Ramos (cell line): ENCODE results near the gene C2CD2.

Source experiments
- in situ Hi-C: fragments of 300-500 bp; cut with MboI; formaldehyde crosslinking; loops from one replicate; pipeline ENCODE4 v1.14.3; 2022; ENCODE audit warnings: low sequenced_read_pairs; ENCODE audit not compliant: unreplicated experiment

The C2CD2 gene

GRCh38 chr21:41975391-41976272 is 21.8 kb upstream of the C2CD2 start:
- in situ Hi-C loops = no loop called here

DNA sequence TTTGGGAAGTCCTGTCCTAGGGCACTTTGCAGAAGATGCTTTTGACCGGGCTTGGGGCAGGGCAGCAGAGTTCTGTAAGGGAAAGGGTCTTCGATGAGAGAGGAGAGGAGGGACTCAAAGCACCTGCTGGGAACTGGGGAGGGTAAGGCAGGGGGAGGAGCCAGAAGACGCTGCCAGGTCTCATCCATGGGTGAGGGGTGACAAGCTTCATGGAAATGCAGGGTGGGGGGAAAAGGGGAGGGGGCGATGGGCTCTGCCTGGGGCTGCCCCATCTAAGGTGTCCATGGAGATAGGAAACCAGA is 20.9 kb upstream of the C2CD2 start:
- in situ Hi-C loops = no loop called here

- in situ Hi-C loops = no loop called here
These were observed 20.3 kb upstream of the C2CD2 start for GRCh38 chr21:41973861-41974751.

DNA sequence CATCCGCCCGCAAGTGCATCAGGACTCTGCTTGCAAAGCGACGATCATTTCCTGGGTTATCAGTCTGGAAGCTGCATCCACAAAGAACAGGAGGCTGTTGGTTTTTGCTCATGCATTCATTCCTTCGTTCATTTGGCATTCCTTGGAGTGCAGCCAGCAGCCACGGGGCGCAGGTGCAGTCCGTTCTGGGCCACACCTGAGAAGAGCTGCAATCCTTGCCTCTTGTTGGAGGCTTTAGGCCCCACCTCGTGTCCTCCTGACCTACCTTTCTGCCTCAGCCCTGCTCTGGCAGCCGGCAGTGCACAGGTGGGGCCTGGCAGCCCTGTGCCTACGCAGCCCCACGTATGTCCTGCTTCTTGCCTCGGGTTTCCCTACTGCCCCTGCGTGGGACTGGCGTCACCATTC is 19.6 kb upstream of the C2CD2 start:
- in situ Hi-C loops = no loop called here

- in situ Hi-C loops = no loop called here
These were observed 18.8 kb upstream of the C2CD2 start for GRCh38 chr21:41972511-41973205.

DNA sequence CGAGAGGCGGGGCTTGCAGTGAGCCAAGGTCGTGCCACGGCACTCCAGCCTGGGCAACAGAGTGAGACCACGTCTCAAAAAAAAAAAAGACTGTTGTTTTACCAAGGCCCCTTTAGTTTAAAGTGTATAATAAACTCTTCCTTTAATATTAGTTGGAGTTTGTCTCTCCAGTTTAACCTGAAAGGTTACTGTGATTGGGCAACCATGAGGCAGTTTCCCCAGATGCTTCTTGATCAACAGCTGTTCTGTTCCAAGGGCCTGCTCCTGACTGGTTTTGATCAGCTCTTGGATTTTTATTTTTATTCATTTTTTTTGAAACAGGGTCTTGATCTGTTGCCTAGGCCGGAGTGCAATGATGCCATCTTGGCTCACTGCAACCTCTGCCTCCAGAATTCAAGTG is 18.1 kb upstream of the C2CD2 start:
- in situ Hi-C loops = no loop called here

DNA sequence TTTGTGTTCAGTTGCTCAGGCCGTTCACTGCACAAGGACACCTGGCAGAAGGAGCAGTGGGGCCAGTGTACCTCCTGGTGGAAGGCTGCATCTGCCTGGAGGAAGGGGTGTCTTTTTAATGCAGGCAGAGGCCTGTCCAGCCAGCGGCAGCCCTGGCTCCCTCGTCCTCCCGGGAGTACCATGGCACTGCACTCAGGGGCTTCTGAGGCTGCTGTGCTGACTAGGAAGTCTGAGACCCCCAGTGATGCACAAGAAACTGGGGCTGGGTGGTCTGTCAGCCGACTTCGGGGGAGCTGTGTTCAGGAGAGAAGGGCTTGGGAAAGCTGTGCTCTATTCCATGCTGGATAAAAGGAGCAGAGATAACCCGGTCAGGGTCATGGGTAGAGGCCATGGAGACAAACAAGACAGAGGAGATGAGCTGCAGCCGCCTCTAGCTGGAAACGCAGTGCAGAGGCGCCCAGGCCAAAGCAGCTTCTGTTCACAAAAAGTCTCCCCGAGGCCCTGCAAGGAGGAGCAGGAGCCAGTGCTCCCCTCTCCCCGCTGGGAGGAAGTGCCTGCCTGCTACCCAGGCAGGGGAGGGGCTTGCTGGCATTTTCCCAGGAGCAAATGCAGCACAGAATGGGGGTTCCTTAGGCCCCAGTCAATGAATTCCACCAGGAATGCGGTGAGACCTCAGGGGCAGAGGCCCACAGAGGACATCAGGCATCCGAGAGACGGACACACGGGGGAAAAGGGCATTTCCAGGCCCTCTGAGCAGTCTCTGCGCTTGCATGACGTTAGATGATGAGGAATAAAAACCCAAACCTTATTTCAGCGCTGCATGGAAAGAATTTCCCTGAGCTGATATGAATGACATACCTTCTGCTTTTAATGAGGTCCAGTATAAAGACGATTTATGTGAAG is 17.2 kb upstream of the C2CD2 start:
- in situ Hi-C loops = no loop called here

DNA sequence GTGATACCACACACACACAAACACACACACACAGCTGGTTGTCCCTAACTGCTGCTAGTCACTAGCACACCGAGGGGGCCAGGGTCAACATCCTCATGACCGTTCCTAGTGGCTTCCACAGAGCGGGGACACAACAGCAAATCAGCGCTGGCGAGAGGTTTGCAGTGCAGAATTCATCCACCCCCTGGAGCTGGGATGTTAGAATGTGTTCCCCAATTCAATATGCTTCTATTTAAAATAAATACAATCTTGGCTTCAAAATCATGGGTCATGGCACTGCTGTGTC is 16.2 kb upstream of the C2CD2 start:
- in situ Hi-C loops = no loop called here

GRCh38 chr21:41967708-41968107 is 13.9 kb upstream of the C2CD2 start:
- in situ Hi-C loops = no loop called here

GRCh38 chr21:41966872-41967621 is 13.2 kb upstream of the C2CD2 start:
- in situ Hi-C loops = no loop called here

GRCh38 chr21:41966041-41966833 is 12.4 kb upstream of the C2CD2 start:
- in situ Hi-C loops = no loop called here

DNA sequence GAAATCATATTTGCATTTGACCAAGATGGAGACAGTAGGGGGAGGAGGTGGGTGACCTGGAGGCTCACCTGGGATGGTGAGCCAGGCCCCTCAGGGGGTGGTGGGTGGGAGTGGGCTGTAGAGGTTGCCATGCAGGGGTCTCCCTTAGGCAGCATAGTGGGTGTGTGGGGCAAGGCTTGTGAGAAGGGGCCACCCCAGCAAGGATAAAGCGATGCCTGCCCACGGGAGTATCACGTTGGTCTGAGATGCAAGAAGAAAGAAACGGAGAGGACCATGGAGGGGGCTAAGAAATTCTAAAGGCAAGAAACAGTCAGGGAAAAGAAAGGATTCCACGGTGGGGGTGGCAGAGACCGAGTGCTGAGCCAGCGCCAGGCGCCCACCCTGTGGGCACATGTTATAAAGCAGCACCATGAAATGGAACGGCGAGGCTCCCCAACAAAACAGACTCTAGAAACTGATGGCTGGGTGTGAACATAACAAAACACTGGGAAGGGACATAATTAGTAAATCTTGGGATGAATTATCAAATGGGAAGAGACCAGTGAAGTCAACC is 11.7 kb upstream of the C2CD2 start:
- in situ Hi-C loops = no loop called here

DNA sequence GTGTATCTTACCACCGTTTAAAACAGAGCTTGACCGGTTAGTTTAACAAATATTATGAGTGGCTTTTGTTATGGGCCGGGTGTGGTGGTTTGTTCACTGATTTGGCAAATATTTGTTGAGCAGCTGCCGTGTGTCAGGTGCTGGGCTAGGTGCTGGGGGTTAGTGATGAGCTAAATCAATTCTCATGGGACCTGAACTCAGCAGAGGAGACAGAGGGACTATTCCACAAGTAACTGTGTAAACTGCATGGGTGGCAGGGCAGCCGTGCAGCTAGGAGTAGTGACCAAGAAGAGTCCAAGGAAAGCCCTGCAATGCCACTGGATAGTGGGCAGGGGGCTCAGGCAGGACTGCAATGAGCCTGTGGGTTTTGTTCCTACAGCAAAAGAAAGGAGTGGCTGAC is 11.2 kb upstream of the C2CD2 start:
- in situ Hi-C loops = no loop called here

- in situ Hi-C loops = no loop called here
These were observed 10.4 kb upstream of the C2CD2 start for GRCh38 chr21:41964171-41964570.

DNA sequence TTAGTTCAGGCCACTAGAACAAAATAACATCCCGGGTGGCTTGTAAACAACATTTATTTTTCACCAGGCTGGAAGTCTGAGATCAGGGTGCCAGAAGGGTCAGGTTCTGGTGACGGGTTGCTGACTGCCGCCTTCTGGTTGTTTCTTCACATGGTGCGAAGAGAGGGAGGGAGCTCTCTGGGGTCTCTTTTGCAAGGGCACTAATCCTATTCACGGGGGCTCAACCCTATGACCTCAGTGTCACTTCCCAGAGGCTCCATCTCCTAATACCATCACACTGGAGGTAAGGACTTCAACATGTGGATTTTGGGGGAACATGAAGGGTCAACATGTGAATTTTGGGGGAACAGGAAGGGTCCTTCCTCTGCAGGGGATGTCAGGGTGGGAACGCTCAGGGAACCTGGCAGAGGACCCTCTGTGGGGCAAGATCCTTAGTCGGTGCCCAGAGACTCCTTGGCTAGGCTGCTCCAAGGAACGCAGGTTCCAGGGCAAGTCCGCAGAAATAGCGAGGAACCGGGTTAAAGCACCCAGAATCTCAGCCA is 8.7 kb upstream of the C2CD2 start:
- in situ Hi-C loops = no loop called here

DNA sequence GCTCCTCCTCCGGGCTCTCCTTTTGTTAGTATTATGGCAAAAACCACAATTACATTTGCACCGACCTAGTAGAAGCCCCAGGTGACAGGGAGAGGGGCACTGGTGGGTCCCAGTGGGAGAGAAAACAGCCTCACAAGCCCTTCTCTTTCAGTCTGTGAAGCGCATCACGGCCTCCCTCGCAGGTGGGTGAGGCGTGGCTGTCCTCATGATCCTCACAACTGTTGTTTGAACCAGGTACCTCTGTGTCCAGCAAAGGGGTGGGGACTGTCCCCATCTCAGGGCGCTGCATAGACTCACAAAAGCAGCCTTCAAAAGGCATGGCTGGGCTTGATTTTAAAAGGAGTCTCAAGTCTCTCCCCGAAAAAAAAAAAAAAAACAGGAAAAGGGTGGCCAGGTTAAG is 7.9 kb upstream of the C2CD2 start:
- in situ Hi-C loops = no loop called here

GRCh38 chr21:41961282-41961701 is 7.5 kb upstream of the C2CD2 start:
- in situ Hi-C loops = no loop called here

DNA sequence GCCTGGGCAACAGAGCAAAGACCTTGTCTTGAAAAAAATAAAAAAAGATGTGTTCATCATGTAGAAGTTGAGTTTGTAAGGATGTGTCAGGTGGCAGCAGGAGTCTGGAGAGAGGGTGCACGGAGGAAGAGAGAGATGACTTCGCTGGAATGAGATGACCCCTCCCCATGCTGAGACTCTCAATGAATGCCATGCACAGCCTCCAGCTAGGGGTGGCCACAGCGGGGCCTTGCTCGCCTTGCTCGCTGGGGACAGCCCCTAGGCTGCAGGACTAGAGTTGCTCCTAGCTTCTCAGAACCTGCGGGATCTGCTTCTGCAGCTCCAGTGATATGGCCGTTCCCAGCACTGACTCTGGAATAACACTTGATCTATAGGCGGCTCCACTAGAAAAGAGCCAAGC is 6.6 kb upstream of the C2CD2 start:
- in situ Hi-C loops = no loop called here
